ENCODE measurements around the gene GUCY2D. TPM values are rescaled to one million over a fixed set of nuclear protein-coding genes. Genes with fewer than 3 reads are reported as not detected.

Gene GUCY2D
- polyA plus RNA-seq, 1 donor (not counting 4 experiments of a cell fraction or from before 2014, with no cell fraction given), result 0.25 TPM

GRCh38 chr17:8031261-8031661 is 28.8 kb downstream of the GUCY2D start:
- Histone ChIP-seq H3K79me2 (ENCODE audit: control insufficient read depth, insufficient read depth, low read length) (no peaks in the 10 kb centered on the region), H3K4me1 (ENCODE audit: control insufficient read depth, extremely low read depth, insufficient read depth, low read length) (peaks cover 10% of the 10 kb centered on the region), H3K9me3 (ENCODE audit: control insufficient read depth, low read depth, low read length) (no peaks in the 10 kb centered on the region), H3K9me1 (ENCODE audit: control insufficient read depth, extremely low read depth, insufficient read depth, low read length) (no peaks in the 10 kb centered on the region), H3K4me2 (ENCODE audit: control insufficient read depth, extremely low read depth, insufficient read depth, low read depth, low read length) (no peak overlapping the region), H4K20me1 (ENCODE audit: control insufficient read depth, extremely low read depth, insufficient read depth, low read length) (no peaks in the 10 kb centered on the region), H2AFZ (ENCODE audit: control insufficient read depth, low read length) (no peak overlapping the region), H3K9ac (ENCODE audit: control insufficient read depth, extremely low read depth, insufficient read depth, low read length) (no peak overlapping the region), H3K27me3 (ENCODE audit: control insufficient read depth, extremely low read depth, insufficient read depth, low read length) (no peaks in the 10 kb centered on the region), H3K36me3 (ENCODE audit: control insufficient read depth in 2 of 2, extremely low read depth in 1 of 2, insufficient read depth in 2 of 2, low read length in 2 of 2) (no peaks in the 10 kb centered on the region), H3K4me3 (ENCODE audit: control insufficient read depth in 2 of 3, extremely low read depth in 1 of 3, insufficient read depth in 2 of 3, low read depth in 1 of 3, low read length in 3 of 3) (no peak overlapping the region), H3K27ac (ENCODE audit: control insufficient read depth, insufficient read depth, low read length) (no peak overlapping the region)
- no peak for DNase-seq (ENCODE audit: low read depth, low spot score)
- dilution Hi-C loops (cut with MboI; ENCODE audit: extremely low pct_ligation_motif_present, low sequenced_read_pairs), result no loop called here
- no peak for FAIRE-seq
- TF ChIP-seq EZH2 (IDR thresholded peaks at IDR 0.05; ENCODE audit: low read length) (no peak), CTCF (optimal IDR thresholded peaks at IDR 0.05 in 1 of 3, IDR thresholded peaks at IDR 0.05 in 1 of 3, conservative IDR thresholded peaks at IDR 0.05 in 1 of 3; ENCODE audit: extremely low read depth in 1 of 3, insufficient read depth in 2 of 3, low read length in 3 of 3) (no peak)

DNA sequence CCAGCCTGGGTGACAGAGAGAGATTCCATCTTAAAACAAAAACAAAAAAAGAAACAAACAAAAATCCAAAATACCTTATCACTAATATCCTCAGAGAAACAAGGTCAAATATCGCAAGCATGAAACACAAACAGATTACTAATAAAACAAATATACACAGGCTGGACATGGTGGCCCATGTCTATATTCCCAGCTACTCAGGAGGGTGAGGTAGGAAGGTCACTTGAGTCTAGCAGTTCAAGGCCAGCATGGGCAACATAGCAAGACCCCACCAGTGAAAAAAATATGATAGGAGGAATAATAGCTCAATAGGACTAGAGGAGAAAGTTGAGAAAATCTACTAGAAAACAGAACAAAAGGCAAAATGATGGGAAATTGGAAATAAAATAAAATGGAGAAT is 29.5 kb downstream of the GUCY2D start:
- no peak for DNase-seq (ENCODE audit: low read depth, low spot score)
- Histone ChIP-seq H3K36me3 (ENCODE audit: control insufficient read depth in 2 of 2, extremely low read depth in 1 of 2, insufficient read depth in 2 of 2, low read length in 2 of 2) (no peaks in the 10 kb centered on the region), H4K20me1 (ENCODE audit: control insufficient read depth, extremely low read depth, insufficient read depth, low read length) (no peaks in the 10 kb centered on the region), H3K27me3 (ENCODE audit: control insufficient read depth, extremely low read depth, insufficient read depth, low read length) (no peaks in the 10 kb centered on the region), H3K27ac (ENCODE audit: control insufficient read depth, insufficient read depth, low read length) (no peak overlapping the region), H3K4me1 (ENCODE audit: control insufficient read depth, extremely low read depth, insufficient read depth, low read length) (peaks cover 10% of the 10 kb centered on the region), H3K79me2 (ENCODE audit: control insufficient read depth, insufficient read depth, low read length) (no peaks in the 10 kb centered on the region), H3K9ac (ENCODE audit: control insufficient read depth, extremely low read depth, insufficient read depth, low read length) (no peak overlapping the region), H3K4me3 (ENCODE audit: control insufficient read depth in 2 of 3, extremely low read depth in 1 of 3, insufficient read depth in 2 of 3, low read depth in 1 of 3, low read length in 3 of 3) (no peak overlapping the region), H3K9me3 (ENCODE audit: control insufficient read depth, low read depth, low read length) (no peaks in the 10 kb centered on the region), H2AFZ (ENCODE audit: control insufficient read depth, low read length) (no peak overlapping the region), H3K9me1 (ENCODE audit: control insufficient read depth, extremely low read depth, insufficient read depth, low read length) (no peaks in the 10 kb centered on the region), H3K4me2 (ENCODE audit: control insufficient read depth, extremely low read depth, insufficient read depth, low read depth, low read length) (no peak overlapping the region)
- TF ChIP-seq CTCF (optimal IDR thresholded peaks at IDR 0.05 in 1 of 3, IDR thresholded peaks at IDR 0.05 in 1 of 3, conservative IDR thresholded peaks at IDR 0.05 in 1 of 3; ENCODE audit: extremely low read depth in 1 of 3, insufficient read depth in 2 of 3, low read length in 3 of 3), result no peak
- TF ChIP-seq EZH2 (IDR thresholded peaks at IDR 0.05; ENCODE audit: low read length), result no peak
- no peak for FAIRE-seq
- dilution Hi-C loops (cut with MboI; ENCODE audit: extremely low pct_ligation_motif_present, low sequenced_read_pairs), result no loop called here

Measured in keratinocyte (primary cell).